SK-N-SH treated with all-trans-retinoic acid at 6 μM for 48 hours (cell line): ENCODE results near the gene ARFGAP3.

Experiments
- ATAC-seq: fragments of 200-7000 bp; cut with Tn5 transposase; 3 replicates; pipeline ENCODE4 v1.9.1; 2020; ENCODE audit warnings: mild to moderate bottlenecking, moderate library complexity
- ARNTL ChIP-seq: fragments of 450-650 bp; formaldehyde crosslinking; IDR thresholded peaks from 2 replicates; pipeline ENCODE4 v1.5.0; 2020; ENCODE audit warnings: low read depth, mild to moderate bottlenecking, moderate library complexity, borderline replicate concordance
- BACH2 ChIP-seq: fragments of 250-450 bp; sonication (Bioruptor Pico); IDR thresholded peaks from 2 replicates; pipeline ENCODE4 v1.9.0; 2021; ENCODE audit warnings: mild to moderate bottlenecking, borderline replicate concordance
- CSDC2 ChIP-seq: fragments of 250-450 bp; sonication (Bioruptor Pico); IDR thresholded peaks from 2 replicates; pipeline ENCODE4 v1.5.0; 2020; ENCODE audit warnings: mild to moderate bottlenecking, moderate library complexity
- ESRRG ChIP-seq: fragments of 250-450 bp; sonication (Bioruptor Pico); IDR thresholded peaks from 2 replicates; pipeline ENCODE4 v1.6.1; 2021; ENCODE audit warnings: mild to moderate bottlenecking
- GLIS3 ChIP-seq: fragments of 250-450 bp; sonication (Bioruptor Pico); IDR thresholded peaks from 2 replicates; pipeline ENCODE4 v1.5.0; 2020; ENCODE audit warnings: mild to moderate bottlenecking, moderate library complexity
- ISL1 ChIP-seq: fragments of 250-450 bp; sonication (Bioruptor Pico); IDR thresholded peaks from 2 replicates; pipeline ENCODE4 v2.1.2; 2022; ENCODE audit warnings: mild to moderate bottlenecking, moderate library complexity
- OSR1 ChIP-seq: fragments of 250-450 bp; sonication (Bioruptor Pico); IDR thresholded peaks from 2 replicates; pipeline ENCODE4 v1.8.0; 2022; ENCODE audit warnings: moderate library complexity, mild to moderate bottlenecking, inconsistent platforms
- PPARA ChIP-seq: fragments of 250-450 bp; sonication (Bioruptor Pico); IDR thresholded peaks from 2 replicates; pipeline ENCODE4 v1.5.0; 2020; ENCODE audit warnings: mild to moderate bottlenecking, borderline replicate concordance
- RARB ChIP-seq: fragments of 250-450 bp; sonication (Bioruptor Pico); IDR thresholded peaks from 2 replicates; pipeline ENCODE4 v1.8.0; 2021; ENCODE audit warnings: mild to moderate bottlenecking, moderate library complexity
- SNAI2 ChIP-seq: fragments of 250-450 bp; sonication (Bioruptor Pico); IDR thresholded peaks from 2 replicates; pipeline ENCODE4 v1.5.0; 2020; ENCODE audit warnings: mild to moderate bottlenecking, moderate library complexity
- TCF4 ChIP-seq: fragments of 250-450 bp; sonication (Bioruptor Pico); IDR thresholded peaks from 2 replicates; pipeline ENCODE4 v1.8.0; 2021; ENCODE audit warnings: mild to moderate bottlenecking, moderate library complexity, borderline replicate concordance
- ZC3H10 ChIP-seq: fragments of 250-450 bp; sonication (Bioruptor Pico); IDR thresholded peaks from 2 replicates; pipeline ENCODE4 v1.5.1; 2021; ENCODE audit warnings: mild to moderate bottlenecking, moderate library complexity
- ZFP3 ChIP-seq: fragments of 250-450 bp; sonication (Bioruptor Pico); IDR thresholded peaks from 2 replicates; pipeline ENCODE4 v1.5.0; 2020; ENCODE audit warnings: mild to moderate bottlenecking, moderate library complexity
- ZFP30 ChIP-seq: fragments of 450-650 bp; formaldehyde crosslinking; IDR thresholded peaks from 2 replicates; pipeline ENCODE4 v1.5.0; 2022; ENCODE audit warnings: mild to moderate bottlenecking, moderate library complexity
- ZNF565 ChIP-seq: fragments of 450-650 bp; formaldehyde crosslinking; conservative IDR thresholded peaks from 2 replicates; pipeline ENCODE4 v1.5.0; 2020; ENCODE audit warnings: low read depth, mild to moderate bottlenecking, moderate library complexity
- ZNF8 ChIP-seq: fragments of 450-650 bp; formaldehyde crosslinking; IDR thresholded peaks from 2 replicates; pipeline ENCODE4 v1.5.0; 2020; ENCODE audit warnings: mild to moderate bottlenecking, moderate library complexity
- TF ChIP-seq, protein P1 (sequence below): fragments of 250-450 bp; sonication (Bioruptor Pico); IDR thresholded peaks from 2 replicates; pipeline ENCODE4 v1.5.1; 2020; ENCODE audit warnings: low read depth, mild to moderate bottlenecking, moderate library complexity
- TF ChIP-seq, protein P2 (sequence below): fragments of 250-450 bp; sonication (Bioruptor Pico); IDR thresholded peaks from 2 replicates; pipeline ENCODE4 v1.5.1; 2021; ENCODE audit warnings: mild to moderate bottlenecking, moderate library complexity
- TF ChIP-seq, protein P3 (sequence below): fragments of 250-450 bp; sonication (Bioruptor Pico); IDR thresholded peaks from 2 replicates; pipeline ENCODE4 v1.8.0; 2021; ENCODE audit warnings: low read depth, mild to moderate bottlenecking, moderate library complexity, borderline replicate concordance
- TF ChIP-seq, protein P4 (sequence below): fragments of 250-450 bp; sonication (Bioruptor Pico); IDR thresholded peaks from 2 replicates; pipeline ENCODE4 v1.5.0; 2020; ENCODE audit warnings: mild to moderate bottlenecking, moderate library complexity

Gene ARFGAP3

DNA sequence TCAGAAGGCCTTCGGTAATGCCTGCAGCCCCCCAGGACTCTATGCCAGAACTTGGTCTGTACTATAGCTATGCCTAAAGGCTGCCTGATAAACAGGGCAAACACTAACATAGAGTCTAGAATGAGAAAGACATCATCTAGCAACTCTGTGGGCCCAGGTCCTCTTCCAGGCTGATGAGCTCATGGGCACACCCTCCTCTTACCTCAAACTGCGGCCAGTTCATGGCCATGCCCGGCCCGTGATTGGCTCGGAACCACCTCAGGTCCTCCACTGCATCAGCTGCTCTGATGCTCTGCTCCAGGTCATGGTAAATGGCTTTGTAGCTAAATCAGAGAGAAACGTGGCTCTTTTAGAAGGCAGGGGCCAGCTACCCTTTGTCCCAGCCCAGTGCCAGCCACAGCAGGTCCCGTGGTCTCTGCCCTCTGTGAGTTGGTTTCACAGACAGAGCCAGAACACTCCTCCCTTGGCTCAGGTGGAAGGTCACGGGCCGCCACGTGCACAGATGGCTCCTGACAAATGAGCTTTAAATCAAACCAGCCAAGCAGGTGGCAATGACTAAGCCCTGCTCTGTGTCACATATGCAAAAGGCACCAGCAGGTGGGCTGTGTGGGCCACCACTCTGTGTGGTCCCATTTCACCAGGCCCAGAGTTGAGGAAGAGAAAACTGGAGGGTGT lies 25.0 kb upstream of the ARFGAP3 start (continued):
- TF ChIP-seq RARB (CRISPR knock-in tag) = no peak
- no peak for TF ChIP-seq CSDC2 (CRISPR knock-in tag)
- TF ChIP-seq, protein P1, sequence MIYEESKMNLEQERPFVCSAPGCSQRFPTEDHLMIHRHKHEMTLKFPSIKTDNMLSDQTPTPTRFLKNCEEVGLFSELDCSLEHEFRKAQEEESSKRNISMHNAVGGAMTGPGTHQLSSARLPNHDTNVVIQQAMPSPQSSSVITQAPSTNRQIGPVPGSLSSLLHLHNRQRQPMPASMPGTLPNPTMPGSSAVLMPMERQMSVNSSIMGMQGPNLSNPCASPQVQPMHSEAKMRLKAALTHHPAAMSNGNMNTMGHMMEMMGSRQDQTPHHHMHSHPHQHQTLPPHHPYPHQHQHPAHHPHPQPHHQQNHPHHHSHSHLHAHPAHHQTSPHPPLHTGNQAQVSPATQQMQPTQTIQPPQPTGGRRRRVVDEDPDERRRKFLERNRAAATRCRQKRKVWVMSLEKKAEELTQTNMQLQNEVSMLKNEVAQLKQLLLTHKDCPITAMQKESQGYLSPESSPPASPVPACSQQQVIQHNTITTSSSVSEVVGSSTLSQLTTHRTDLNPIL (CRISPR knock-in tag) = no peak
- TF ChIP-seq ZFP30 (CRISPR knock-in tag) = no peak

DNA sequence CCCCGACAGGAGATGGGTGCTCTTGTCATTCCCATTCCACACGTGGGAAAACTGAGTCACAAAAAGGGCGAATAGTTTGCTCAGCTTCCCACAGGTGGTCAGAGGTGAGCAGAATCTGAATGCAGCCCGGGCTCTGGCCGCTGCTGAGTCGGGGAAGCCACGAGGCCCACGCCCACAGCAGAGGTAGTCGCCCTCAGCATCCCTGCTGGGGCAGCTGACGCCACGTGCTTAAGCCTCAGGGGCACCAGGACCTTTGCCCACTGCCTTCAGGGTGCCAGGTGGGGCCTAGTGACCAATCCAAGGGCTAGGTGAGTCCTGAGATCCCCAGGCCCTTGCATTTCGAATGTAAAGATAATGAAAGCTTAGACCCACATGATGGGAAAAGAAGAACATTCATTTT lies 24.2 kb upstream of the ARFGAP3 start:
- no peak for ATAC-seq
- TF ChIP-seq, protein P2, sequence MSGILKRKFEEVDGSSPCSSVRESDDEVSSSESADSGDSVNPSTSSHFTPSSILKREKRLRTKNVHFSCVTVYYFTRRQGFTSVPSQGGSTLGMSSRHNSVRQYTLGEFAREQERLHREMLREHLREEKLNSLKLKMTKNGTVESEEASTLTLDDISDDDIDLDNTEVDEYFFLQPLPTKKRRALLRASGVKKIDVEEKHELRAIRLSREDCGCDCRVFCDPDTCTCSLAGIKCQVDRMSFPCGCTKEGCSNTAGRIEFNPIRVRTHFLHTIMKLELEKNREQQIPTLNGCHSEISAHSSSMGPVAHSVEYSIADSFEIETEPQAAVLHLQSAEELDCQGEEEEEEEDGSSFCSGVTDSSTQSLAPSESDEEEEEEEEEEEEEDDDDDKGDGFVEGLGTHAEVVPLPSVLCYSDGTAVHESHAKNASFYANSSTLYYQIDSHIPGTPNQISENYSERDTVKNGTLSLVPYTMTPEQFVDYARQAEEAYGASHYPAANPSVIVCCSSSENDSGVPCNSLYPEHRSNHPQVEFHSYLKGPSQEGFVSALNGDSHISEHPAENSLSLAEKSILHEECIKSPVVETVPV (CRISPR knock-in tag) = no peak
- TF ChIP-seq, protein P1 (CRISPR knock-in tag) = no peak
- TF ChIP-seq ZNF565 (CRISPR knock-in tag) (no peak), OSR1 (CRISPR knock-in tag) (no peak), ESRRG (CRISPR knock-in tag) (no peak), GLIS3 (CRISPR knock-in tag) (no peak), SNAI2 (no peak), ZC3H10 (CRISPR knock-in tag) (no peak), ZNF8 (no peak), TCF4 (CRISPR knock-in tag) (no peak), BACH2 (CRISPR knock-in tag) (no peak), ARNTL (CRISPR knock-in tag) (no peak)
- TF ChIP-seq, protein P3, sequence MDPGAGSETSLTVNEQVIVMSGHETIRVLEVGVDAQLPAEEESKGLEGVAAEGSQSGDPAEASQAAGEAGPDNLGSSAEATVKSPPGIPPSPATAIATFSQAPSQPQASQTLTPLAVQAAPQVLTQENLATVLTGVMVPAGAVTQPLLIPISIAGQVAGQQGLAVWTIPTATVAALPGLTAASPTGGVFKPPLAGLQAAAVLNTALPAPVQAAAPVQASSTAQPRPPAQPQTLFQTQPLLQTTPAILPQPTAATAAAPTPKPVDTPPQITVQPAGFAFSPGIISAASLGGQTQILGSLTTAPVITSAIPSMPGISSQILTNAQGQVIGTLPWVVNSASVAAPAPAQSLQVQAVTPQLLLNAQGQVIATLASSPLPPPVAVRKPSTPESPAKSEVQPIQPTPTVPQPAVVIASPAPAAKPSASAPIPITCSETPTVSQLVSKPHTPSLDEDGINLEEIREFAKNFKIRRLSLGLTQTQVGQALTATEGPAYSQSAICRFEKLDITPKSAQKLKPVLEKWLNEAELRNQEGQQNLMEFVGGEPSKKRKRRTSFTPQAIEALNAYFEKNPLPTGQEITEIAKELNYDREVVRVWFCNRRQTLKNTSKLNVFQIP = no peak

DNA sequence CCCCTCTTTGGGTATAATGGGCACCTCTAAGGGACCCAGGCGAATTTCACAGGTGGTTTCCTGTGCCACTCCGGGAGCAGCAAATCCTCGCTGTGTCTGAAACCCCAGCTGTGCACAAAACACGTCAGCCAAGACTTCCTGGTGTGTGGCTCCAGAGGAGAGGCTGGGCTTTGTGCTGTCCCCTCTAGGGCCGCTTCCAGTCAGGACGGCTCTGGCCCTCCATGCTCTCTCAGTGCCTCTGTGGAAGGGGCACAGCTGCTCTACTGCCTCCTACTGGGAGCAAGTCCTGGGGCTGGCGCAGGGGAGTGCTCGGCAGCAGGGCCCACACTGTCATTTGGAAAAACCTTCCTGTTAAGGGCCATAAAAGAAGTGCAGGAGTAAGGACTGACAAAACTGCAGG lies 23.7 kb upstream of the ARFGAP3 start:
- ATAC-seq = no peak
- TF ChIP-seq ARNTL (CRISPR knock-in tag) = no peak
- no peak for TF ChIP-seq PPARA (CRISPR knock-in tag)
- no peak for TF ChIP-seq TCF4 (CRISPR knock-in tag)
- TF ChIP-seq BACH2 (CRISPR knock-in tag) = no peak
- TF ChIP-seq, protein P2 (CRISPR knock-in tag) = no peak
- no peak for TF ChIP-seq SNAI2
- TF ChIP-seq RARB (CRISPR knock-in tag) = no peak
- TF ChIP-seq ZFP3 = no peak
- no peak for TF ChIP-seq ISL1
- no peak for TF ChIP-seq ESRRG (CRISPR knock-in tag)

DNA sequence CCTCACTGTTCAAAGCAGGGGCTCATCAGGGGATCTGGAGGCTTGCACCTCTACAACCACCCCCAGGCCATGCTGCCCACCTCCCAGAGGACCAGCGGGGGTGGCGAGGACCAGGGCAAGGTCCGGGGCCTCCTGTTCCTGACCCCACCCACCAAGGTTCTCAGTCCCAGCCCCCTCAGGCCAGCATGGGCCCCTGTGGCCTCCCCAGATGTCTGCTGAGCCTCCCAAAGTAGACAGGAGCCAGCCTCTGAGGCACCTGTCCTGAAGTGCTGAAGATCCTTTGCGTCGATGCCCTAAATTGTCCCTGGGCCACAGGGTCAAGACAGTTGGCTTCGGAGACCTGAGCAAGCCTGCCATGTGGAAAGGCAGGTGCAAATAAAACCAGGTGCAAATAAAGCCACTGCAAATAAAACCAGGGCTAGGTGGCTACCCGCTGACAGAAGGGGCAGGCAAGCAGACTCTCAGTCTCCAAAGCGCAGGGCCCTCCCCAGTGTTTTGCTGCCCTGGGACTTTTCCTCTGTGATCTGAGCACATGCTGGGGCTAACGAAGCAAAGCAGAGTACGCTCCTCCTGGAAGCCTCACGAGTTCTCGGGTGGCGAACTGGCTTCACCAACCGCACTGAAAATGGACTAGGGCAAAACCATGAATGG lies 22.4 kb upstream of the ARFGAP3 start:
- ATAC-seq = no peak

More for the DNA sequence above, 22.4 kb upstream of the ARFGAP3 start:
- TF ChIP-seq, protein P4, sequence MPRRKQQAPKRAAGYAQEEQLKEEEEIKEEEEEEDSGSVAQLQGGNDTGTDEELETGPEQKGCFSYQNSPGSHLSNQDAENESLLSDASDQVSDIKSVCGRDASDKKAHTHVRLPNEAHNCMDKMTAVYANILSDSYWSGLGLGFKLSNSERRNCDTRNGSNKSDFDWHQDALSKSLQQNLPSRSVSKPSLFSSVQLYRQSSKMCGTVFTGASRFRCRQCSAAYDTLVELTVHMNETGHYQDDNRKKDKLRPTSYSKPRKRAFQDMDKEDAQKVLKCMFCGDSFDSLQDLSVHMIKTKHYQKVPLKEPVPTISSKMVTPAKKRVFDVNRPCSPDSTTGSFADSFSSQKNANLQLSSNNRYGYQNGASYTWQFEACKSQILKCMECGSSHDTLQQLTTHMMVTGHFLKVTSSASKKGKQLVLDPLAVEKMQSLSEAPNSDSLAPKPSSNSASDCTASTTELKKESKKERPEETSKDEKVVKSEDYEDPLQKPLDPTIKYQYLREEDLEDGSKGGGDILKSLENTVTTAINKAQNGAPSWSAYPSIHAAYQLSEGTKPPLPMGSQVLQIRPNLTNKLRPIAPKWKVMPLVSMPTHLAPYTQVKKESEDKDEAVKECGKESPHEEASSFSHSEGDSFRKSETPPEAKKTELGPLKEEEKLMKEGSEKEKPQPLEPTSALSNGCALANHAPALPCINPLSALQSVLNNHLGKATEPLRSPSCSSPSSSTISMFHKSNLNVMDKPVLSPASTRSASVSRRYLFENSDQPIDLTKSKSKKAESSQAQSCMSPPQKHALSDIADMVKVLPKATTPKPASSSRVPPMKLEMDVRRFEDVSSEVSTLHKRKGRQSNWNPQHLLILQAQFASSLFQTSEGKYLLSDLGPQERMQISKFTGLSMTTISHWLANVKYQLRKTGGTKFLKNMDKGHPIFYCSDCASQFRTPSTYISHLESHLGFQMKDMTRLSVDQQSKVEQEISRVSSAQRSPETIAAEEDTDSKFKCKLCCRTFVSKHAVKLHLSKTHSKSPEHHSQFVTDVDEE (CRISPR knock-in tag) = no peak
- TF ChIP-seq ISL1 (no peak), SNAI2 (no peak), ARNTL (CRISPR knock-in tag) (no peak), ZFP30 (CRISPR knock-in tag) (no peak), ESRRG (CRISPR knock-in tag) (no peak), ZNF8 (no peak), OSR1 (CRISPR knock-in tag) (no peak), TCF4 (CRISPR knock-in tag) (no peak), PPARA (CRISPR knock-in tag) (no peak)
- TF ChIP-seq, protein P3 = no peak
- TF ChIP-seq, protein P1 (CRISPR knock-in tag) = no peak
- TF ChIP-seq, all 23 proteins: peak for 0
